Erythroblast (primary cell): ENCODE data around the gene AMPH.

ENCODE experiments used
- GATA1 ChIP-seq: IDR thresholded peaks from 2 replicates; pipeline ENCODE4 v1.6.1; 2011; ENCODE audit warnings: low read depth, mild to moderate bottlenecking, control low read depth, low read length, moderate library complexity
- POLR2A ChIP-seq: IDR thresholded peaks from 2 replicates; pipeline ENCODE4 v1.6.1; 2011; ENCODE audit warnings: mild to moderate bottlenecking, low read length

- TF ChIP-seq POLR2A (no peak), GATA1 (no peak)
These were observed 57.1 kb downstream of the AMPH start for GRCh38 chr7:38574086-38574485.
